K562 (cell line): ENCODE measurements around the gene CUX1. TPM values are rescaled to one million over a fixed set of nuclear protein-coding genes. Genes with fewer than 3 reads are reported as not detected.

Source experiments
- ATAC-seq: fragments of 200-7000 bp; cut with Tn5 transposase; 3 replicates; pipeline ENCODE4 v1.9.1; 2020; ENCODE audit warnings: moderate library complexity
- BruUV-seq: library from RNA; stranded (reverse); fragments of 400-500 nt; replicated peaks from 2 replicates; lab custom pipeline; 2021; lab: Mats Ljungman, UMichigan
- CTCF ChIA-PET: fragments of 300-600 bp; formaldehyde crosslinking; extraction: SDS; loops from one replicate; lab custom pipeline; 2021; ENCODE audit warnings: low intra/inter-chr PET ratio; lab: Yijun Ruan, JAX
- POLR2A ChIA-PET: fragments of 300-600, 350-650 bp; sonication (Branson Sonifier 250); formaldehyde crosslinking; extraction: SDS; loops from one replicate; lab custom pipeline; 2021; ENCODE audit warnings: antibody characterized with exemption, inconsistent platforms; lab: Yijun Ruan, JAX
- DNase-seq, 4 experiments: peaks; one replicate each; pipeline versions ENCODE4 v3.0.0 to v3.0.0-alpha.2; 2011 to 2018; ENCODE audit warnings: low spot score in 3 of 4, mixed read lengths in 3 of 4; ENCODE audit errors: extremely low read depth in 1 of 4
- FAIRE-seq: peaks from 2 replicates; lab custom pipeline; 2011; peaks lifted over from hg19 to GRCh38; lab: Jason Lieb, UNC
- H2AFZ ChIP-seq: 2 replicates; pipeline ENCODE4 v1.6.0; 2011; ENCODE audit warnings: low read depth, low read length, control low read depth, inconsistent platforms
- H3K27ac ChIP-seq: fragments of 200-600 bp; 3 replicates; pipeline ENCODE4 v1.8.0; 2011; ENCODE audit warnings: low read depth, mild to moderate bottlenecking, control low read depth, inconsistent platforms, low read length, moderate library complexity, mixed read lengths; ENCODE audit errors: extremely low read depth
- H3K27me3 ChIP-seq, 2 experiments: fragments of 300-600 bp in 1 of 2; 2 replicates in 1 of 2; 3 replicates in 1 of 2; pipeline versions ENCODE4 v1.6.0 to v1.8.0; 2011; ENCODE audit warnings: inconsistent platforms in 2 of 2, low read length in 2 of 2, mild to moderate bottlenecking in 1 of 2, mixed read lengths in 1 of 2, moderate library complexity in 1 of 2; ENCODE audit not compliant: control insufficient read depth in 2 of 2, insufficient read depth in 2 of 2
- H3K36me3 ChIP-seq: fragments of 300-600 bp; 3 replicates; pipeline ENCODE4 v1.8.0; 2011; ENCODE audit warnings: mild to moderate bottlenecking, low read length, inconsistent platforms; ENCODE audit not compliant: control insufficient read depth, insufficient read depth
- H3K4me1 ChIP-seq, 2 experiments: fragments of 200-600 bp in 1 of 2; replicated peaks in 1 of 2; 2 replicates in 1 of 2; 3 replicates in 1 of 2; pipeline versions ENCODE4 v1.5.1 to v1.8.0; 2011; ENCODE audit warnings: inconsistent platforms in 2 of 2, low read length in 2 of 2, mild to moderate bottlenecking in 1 of 2, mixed read lengths in 1 of 2, moderate library complexity in 1 of 2; ENCODE audit not compliant: control insufficient read depth in 2 of 2, insufficient read depth in 2 of 2
- H3K4me2 ChIP-seq: 2 replicates; pipeline ENCODE4 v1.6.1; 2011; ENCODE audit warnings: low read length, control low read depth, inconsistent platforms, mixed read lengths; ENCODE audit not compliant: insufficient read depth
- H3K4me3 ChIP-seq: fragments of 200-600 bp; sonication (generic), shearing (Covaris generic); 2 replicates; pipeline ENCODE4 v1.5.1; 2016; ENCODE audit warnings: control low read depth, inconsistent platforms
- H3K79me2 ChIP-seq: fragments of 200-600 bp; 3 replicates; pipeline ENCODE4 v1.8.0; 2011; ENCODE audit warnings: low read length, inconsistent platforms; ENCODE audit not compliant: control insufficient read depth, insufficient read depth
- H3K9ac ChIP-seq, 2 experiments: 2 replicates each; pipeline versions ENCODE4 v1.6.0 to v1.6.1; 2011; ENCODE audit warnings: low read depth in 2 of 2, low read length in 2 of 2, control low read depth in 1 of 2, inconsistent platforms in 1 of 2, mild to moderate bottlenecking in 1 of 2, mixed read lengths in 1 of 2; ENCODE audit not compliant: insufficient read depth in 1 of 2
- H3K9me1 ChIP-seq: one replicate; pipeline ENCODE4 v1.6.0; 2011; ENCODE audit warnings: inconsistent platforms, mild to moderate bottlenecking, low read length, moderate library complexity; ENCODE audit not compliant: control insufficient read depth, insufficient read depth
- H3K9me3 ChIP-seq: replicated peaks from 2 replicates; pipeline ENCODE4 v1.5.1; 2011; ENCODE audit warnings: low read depth, low read length, inconsistent platforms; ENCODE audit not compliant: control insufficient read depth, insufficient read depth
- H4K20me1 ChIP-seq: replicated peaks from 2 replicates; pipeline ENCODE4 v1.6.1; 2011; ENCODE audit warnings: low read length, inconsistent platforms, mixed read lengths; ENCODE audit not compliant: control insufficient read depth, insufficient read depth
- CEBPG ChIP-seq, 3 experiments: fragments of 200-800 bp in 1 of 3; sonication (Bioruptor generic) in 1 of 3; sonication (generic) in 1 of 3; formaldehyde crosslinking in 1 of 3; IDR thresholded peaks in 2 of 3; conservative IDR thresholded peaks in 1 of 3; 2 replicates each; pipeline versions ENCODE4 v1.6.1 to v1.8.0; 2016 to 2022; ENCODE audit warnings: missing compliant biosample characterization in 2 of 3, missing genetic modification characterization in 2 of 3, mild to moderate bottlenecking in 1 of 3, missing genetic modification reagents in 1 of 3
- FOXJ2 ChIP-seq: fragments of 200-800 bp; sonication (Bioruptor generic); IDR thresholded peaks from 2 replicates; pipeline ENCODE4 v1.6.1; 2016; ENCODE audit warnings: missing genetic modification characterization, missing compliant biosample characterization
- ILK ChIP-seq: fragments of 450-650 bp; IDR thresholded peaks from 2 replicates; pipeline ENCODE4 v1.6.1; 2016; ENCODE audit warnings: missing genetic modification characterization, low read depth, mild to moderate bottlenecking, missing compliant biosample characterization, moderate library complexity, borderline replicate concordance
- POLR2G ChIP-seq: fragments of 200-400 bp; formaldehyde crosslinking; IDR thresholded peaks from 2 replicates; pipeline ENCODE4 v1.6.1; 2017; ENCODE audit warnings: low read depth, mild to moderate bottlenecking, antibody characterized with exemption, low read length, moderate library complexity
- RBM22 ChIP-seq: fragments of 200-400 bp; formaldehyde crosslinking; IDR thresholded peaks from 2 replicates; pipeline ENCODE4 v1.6.1; 2018; ENCODE audit warnings: low read length, low read depth; ENCODE audit not compliant: poor library complexity, severe bottlenecking
- RFX1 ChIP-seq: fragments of 450-650 bp; IDR thresholded peaks from 2 replicates; pipeline ENCODE4 v1.6.1; 2016; ENCODE audit warnings: mild to moderate bottlenecking, moderate library complexity
- SMARCA4 ChIP-seq: fragments of 450-650 bp; IDR thresholded peaks from 2 replicates; pipeline ENCODE4 v1.6.1; 2016
- WGBS: fragments of 100-300 bp; shearing (Covaris generic); methylation state at CpG from one replicate; pipeline ENCODE4 v1.1.6; 2016; ENCODE audit warnings: low coverage, mixed read lengths; ENCODE audit not compliant: insufficient coverage; ENCODE audit errors: missing lambda C conversion rate; 5-methylcytosine and 5-hydroxymethylcytosine counted together
- in situ Hi-C: fragments of 300-500 bp; cut with MboI; formaldehyde crosslinking; loops from 4 replicates; pipeline ENCODE4 v1.15.0; 2018; ENCODE audit warnings: inconsistent platforms, mixed read lengths
- intact Hi-C: fragments of 100-400 bp; cut with micrococcal nuclease; formaldehyde crosslinking; loops from 2 replicates; pipeline ENCODE4 v1.14.2; 2022
- polyA plus RNA-seq, 8 experiments: library from polyadenylated mRNA; depleted of rRNA in 4 of 8; stranded (reverse) in 5 of 8; unstranded in 3 of 8; fragments of >200 nt; fragmentation: Nextera tagmentation in 2 of 8; fragmentation: Illumina TruSeq in 1 of 8; extraction: Ambion mirVana in 2 of 8; extraction: Trizol in 1 of 8; gene quantifications; 2 replicates each; pipeline versions ENCODE4 v1.2.1 to v1.2.3, GENCODE V29; 2011 to 2014; ENCODE audit warnings: inconsistent platforms in 1 of 8, missing spikeins in 1 of 8
- total RNA-seq, 7 experiments: library from RNA; depleted of rRNA in 6 of 7; stranded (reverse); fragments of >200 nt in 6 of 7; fragmentation: Illumina TruSeq in 2 of 7; extraction: Trizol in 2 of 7; gene quantifications; 2 replicates each; pipeline versions ENCODE4 v1.2.1 to v1.2.3, GENCODE V29; 2011 to 2021; ENCODE audit warnings: low replicate concordance in 1 of 7

The CUX1 gene
- total and polyA plus RNA-seq, 9 of the 15 experiments (the other 6 are each of a cell fraction or from before 2014, with no cell fraction given), result 3.6 to 55.3 (median 25.2) TPM

DNA sequence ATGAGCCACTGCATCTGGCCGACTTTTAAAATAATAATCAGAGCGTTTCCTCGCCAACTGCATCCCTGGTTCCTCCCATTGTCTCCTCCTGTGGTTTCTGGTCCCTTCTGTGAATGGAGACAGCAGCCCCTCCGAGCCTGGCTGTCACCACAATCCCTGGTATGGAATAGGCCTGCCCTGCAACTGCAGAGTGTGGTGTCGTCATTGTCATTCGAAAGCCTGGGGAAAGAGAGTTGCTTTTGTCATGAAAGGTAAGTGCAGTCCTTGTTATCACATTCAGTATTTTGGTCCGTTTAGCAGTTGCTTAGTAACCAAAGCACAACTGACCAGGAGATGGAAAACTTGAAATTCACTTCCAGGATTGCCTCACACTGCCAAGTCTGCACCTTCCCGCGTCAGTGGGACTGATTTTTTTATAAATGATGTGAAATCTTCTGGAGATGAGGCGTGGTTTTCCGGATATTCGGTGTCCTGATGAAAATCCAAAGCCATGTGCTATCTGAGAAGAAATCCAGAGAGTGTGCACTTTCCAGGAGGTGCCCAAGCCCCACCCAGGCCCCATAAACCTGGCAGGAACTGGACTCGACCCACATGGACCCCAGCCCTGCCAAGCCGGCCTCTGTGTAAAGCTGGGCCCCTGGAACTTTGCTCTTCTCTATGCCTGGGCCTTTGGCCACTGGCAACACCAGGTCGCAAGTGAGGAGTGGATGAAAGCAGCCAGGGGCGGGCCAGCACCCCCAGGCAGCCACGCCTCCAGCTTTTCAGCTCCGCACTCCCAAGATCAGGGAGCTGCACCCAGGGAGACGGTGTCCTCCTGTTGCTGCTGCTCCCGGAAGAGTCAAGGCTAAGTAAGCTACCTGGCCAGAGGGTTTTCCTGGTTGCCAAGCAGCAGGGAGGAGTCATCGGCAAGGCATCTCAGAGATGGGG is 335.5 kb downstream of the CUX1 start:
- CTCF ChIA-PET, result no interaction called here
- Histone ChIP-seq H2AFZ (no peak overlapping the region), H4K20me1 (no peaks in the 10 kb centered on the region; the same call in 1 of the 2 replicates), H3K4me2 (no peak overlapping the region), H3K9me1 (peaks cover 3% of the 10 kb centered on the region), H3K79me2 (no peaks in the 10 kb centered on the region), H3K4me1 (peaks cover 23 to 28% of the 10 kb centered on the region in 2 experiments; a peak in 4 of 5 replicates), H3K27me3 (no peaks in the 10 kb centered on the region), H3K9ac (no peak overlapping the region), H3K27ac (no peak overlapping the region), H3K4me3 (no peak overlapping the region), H3K36me3 (peaks cover 15% of the 10 kb centered on the region), H3K9me3 (no peaks in the 10 kb centered on the region)
- POLR2A ChIA-PET, result interaction anchor here (0.9 kb wide), 1 partner anchor 33 kb away, joined by 3 read pairs; no protein-coding TSS in a partner anchor
- no peak for TF ChIP-seq SMARCA4
- peak; percentile 18; the same call in 1 of the 2 replicates for TF ChIP-seq CEBPG (CRISPR knock-in tag; IDR thresholded peaks at IDR 0.05)
- TF ChIP-seq CEBPG (tag; conservative IDR thresholded peaks at IDR 0.05 in 1 of 2, IDR thresholded peaks at IDR 0.05 in 1 of 2), result no peak
- peak; percentile 41 for TF ChIP-seq RBM22
- no peak for TF ChIP-seq ILK (tag)
- TF ChIP-seq RFX1, result peak; percentile 57
- 0 out of 2 replicates have a peak, but pooled peaks have one; percentile 20 for TF ChIP-seq POLR2G
- peak; percentile 84 for TF ChIP-seq FOXJ2 (tag)
- FAIRE-seq (peak; percentile 29), DNase-seq (no peak), ATAC-seq (no peak)
- intact Hi-C loops, result no loop called here
- in situ Hi-C loops, result no loop called here
- 81% methylated on average over 21 of the region's 21 CpGs for WGBS
- BruUV-seq, result no TSS peak
